HFFc6 (cell line): ENCODE data around the gene REV3L. TPM values are rescaled to one million over a fixed set of nuclear protein-coding genes. Genes with fewer than 3 reads are reported as not detected.

ENCODE experiments used
- DNase-seq: peaks from one replicate; pipeline ENCODE4 v3.0.0-alpha.2; 2018
- H3K27ac Mint-ChIP-seq: 2 replicates; pipeline ENCODE4 v1.8.0; 2020; ENCODE audit warnings: mild to moderate bottlenecking, mixed read lengths
- H3K27me3 Mint-ChIP-seq: 2 replicates; pipeline ENCODE4 v1.8.0; 2021; ENCODE audit warnings: mild to moderate bottlenecking, moderate library complexity, mixed read lengths; ENCODE audit not compliant: insufficient read depth
- H3K36me3 Mint-ChIP-seq: 2 replicates; pipeline ENCODE4 v1.8.0; 2021; ENCODE audit warnings: low read depth, mixed read lengths
- H3K4me1 Mint-ChIP-seq: 2 replicates; pipeline ENCODE4 v1.8.0; 2020; ENCODE audit warnings: low read depth, mixed read lengths
- H3K4me3 Mint-ChIP-seq: 2 replicates; pipeline ENCODE4 v1.8.0; 2020; ENCODE audit warnings: mild to moderate bottlenecking, moderate library complexity, mixed read lengths
- H3K9me3 Mint-ChIP-seq: 2 replicates; pipeline ENCODE4 v1.8.0; 2020; ENCODE audit warnings: mild to moderate bottlenecking, mixed read lengths
- CTCF ChIP-seq: fragments of 200-600 bp; sonication (generic); IDR thresholded peaks from 2 replicates; pipeline ENCODE4 v1.5.0; 2021; ENCODE audit warnings: antibody characterized with exemption, mild to moderate bottlenecking
- total RNA-seq, 6 experiments: library from RNA; stranded (reverse); fragmentation: NEBNext Ultra II Directional; extraction: Animal tissue kit (Norgen Biotek cat#: 25700); gene quantifications; 2 replicates in 1 of 6; 3 replicates in 5 of 6; pipeline ENCODE4 v1.2.3, GENCODE V29; 2021

Gene REV3L
- total RNA-seq, 6 experiments from 2014 or later: 22.4 to 36.3 (median 31.2) TPM

GRCh38 chr6:111423960-111424846 is 58.8 kb downstream of the REV3L start:
- Mint-ChIP-seq H3K27me3 (no peaks in the 10 kb centered on the region), H3K9me3 (peaks cover 12% of the 10 kb centered on the region), H3K36me3 (peaks cover 27% of the 10 kb centered on the region), H3K4me3 (no peak overlapping the region), H3K27ac (peak overlapping the region; percentile 59), H3K4me1 (peaks cover 81% of the 10 kb centered on the region)
- no peak for TF ChIP-seq CTCF
- no peak for DNase-seq

GRCh38 chr6:111423055-111423633 is 59.9 kb downstream of the REV3L start:
- peak; percentile 2 for DNase-seq
- no peak for TF ChIP-seq CTCF
- peaks cover 81% of the 10 kb centered on the region for H3K4me1 Mint-ChIP-seq
- peak overlapping the region; percentile 13; the same call in 1 of the 2 replicates for H3K4me3 Mint-ChIP-seq
- peak overlapping the region; percentile 36 for H3K27ac Mint-ChIP-seq
- H3K9me3 Mint-ChIP-seq: peaks cover 1% of the 10 kb centered on the region
- no peaks in the 10 kb centered on the region for H3K27me3 Mint-ChIP-seq
- H3K36me3 Mint-ChIP-seq: peaks cover 16% of the 10 kb centered on the region

GRCh38 chr6:111418971-111419693 is 63.9 kb downstream of the REV3L start:
- Mint-ChIP-seq H3K36me3 (peaks cover 3% of the 10 kb centered on the region; the same call in 1 of the 2 replicates), H3K9me3 (no peaks in the 10 kb centered on the region), H3K27ac (peak overlapping the region; percentile 67), H3K27me3 (no peaks in the 10 kb centered on the region), H3K4me3 (peak overlapping the region; percentile 76), H3K4me1 (peaks cover 67% of the 10 kb centered on the region)
- DNase-seq: peak; percentile 63
- no peak for TF ChIP-seq CTCF

GRCh38 chr6:111417946-111418345 is 65.1 kb downstream of the REV3L start:
- Mint-ChIP-seq H3K36me3 (peaks cover 3% of the 10 kb centered on the region; the same call in 1 of the 2 replicates), H3K27ac (peak overlapping the region; percentile 34), H3K4me3 (peak overlapping the region; percentile 57; the same call in 1 of the 2 replicates), H3K27me3 (no peaks in the 10 kb centered on the region), H3K4me1 (peaks cover 55% of the 10 kb centered on the region), H3K9me3 (no peaks in the 10 kb centered on the region)
- no peak for TF ChIP-seq CTCF
- DNase-seq: peak; percentile 8

GRCh38 chr6:111417181-111417585 is 65.8 kb downstream of the REV3L start:
- Mint-ChIP-seq H3K27ac (peak overlapping the region; percentile 58), H3K36me3 (peaks cover 3% of the 10 kb centered on the region; the same call in 1 of the 2 replicates), H3K27me3 (no peaks in the 10 kb centered on the region), H3K4me1 (peaks cover 52% of the 10 kb centered on the region), H3K4me3 (peak overlapping the region; percentile 56), H3K9me3 (no peaks in the 10 kb centered on the region)
- DNase-seq: peak; percentile 5
- no peak for TF ChIP-seq CTCF
